ENCODE measurements around the gene SFXN5. TPM values are rescaled to one million over a fixed set of nuclear protein-coding genes. Genes with fewer than 3 reads are reported as not detected.

The SFXN5 gene
- total and polyA plus RNA-seq, 2 of the 4 experiments (the other 2 are of a cell fraction): 8.6 to 17.0 TPM

GRCh38 chr2:73023497-73023896 lies 48.0 kb downstream of the SFXN5 start:
- no CpG with 5 or more reads among the region's 1 CpG for WGBS, 2 experiments (ENCODE audit: extremely low coverage in 2 of 2, insufficient read length in 1 of 2)
- BruUV-seq (replicated peaks): no TSS peak
- Histone ChIP-seq H2BK120ac (ENCODE audit: low read depth, low read length) (no peak overlapping the region), H2BK5ac (ENCODE audit: low read depth, low read length, poor library complexity, severe bottlenecking) (no peak overlapping the region), H3K4me3 (ENCODE audit: insufficient read depth, low read depth, low read length) (no peak overlapping the region), H3K18ac (ENCODE audit: low read depth, low read length) (no peak overlapping the region), H3K9me3 (ENCODE audit: control insufficient read depth, insufficient read depth, low read length) (no peaks in the 10 kb centered on the region), H4K91ac (ENCODE audit: insufficient read depth, low read depth, low read length) (no peak overlapping the region), H2BK15ac (ENCODE audit: low read depth, low read length) (no peak overlapping the region), H3K4me1 (ENCODE audit: control insufficient read depth, insufficient read depth, low read length) (peaks cover 13% of the 10 kb centered on the region), H4K5ac (ENCODE audit: low read depth, low read length) (no peak overlapping the region), H3K56ac (ENCODE audit: extremely low read depth, insufficient read depth, low read length) (no peak overlapping the region), H2BK20ac (ENCODE audit: low read depth, low read length) (no peak overlapping the region), H3K36me3 (ENCODE audit: control insufficient read depth, insufficient read depth, low read length) (peaks cover 2% of the 10 kb centered on the region; the same call in 1 of the 2 replicates), H3K27me3 (ENCODE audit: control insufficient read depth, insufficient read depth, low read length) (no peaks in the 10 kb centered on the region), H2AK5ac (ENCODE audit: low read depth, low read length) (no peak overlapping the region), H4K20me1 (ENCODE audit: insufficient read depth, low read length) (no peaks in the 10 kb centered on the region; the same call in 1 of the 2 replicates), H3K9me1 (ENCODE audit: insufficient read depth, low read length) (peaks cover 10% of the 10 kb centered on the region), H3K14ac (replicated peaks; ENCODE audit: low read depth, low read length) (no peak overlapping the region), H3K23ac (ENCODE audit: low read depth, low read length) (no peak overlapping the region), H2AK9ac (replicated peaks; ENCODE audit: low read depth, low read length, poor library complexity) (no peak overlapping the region), H3K4me2 (ENCODE audit: low read depth, low read length) (no peak overlapping the region), H3K79me1 (ENCODE audit: low read depth in 1 of 2, low read length in 2 of 2) (peaks cover 0 to 8% of the 10 kb centered on the region in 2 experiments; a peak in 2 of 4 replicates), H4K8ac (ENCODE audit: low read depth in 2 of 2, low read length in 2 of 2) (no peak overlapping the region), H3K9ac (ENCODE audit: low read depth, low read length) (no peak overlapping the region), H3K4ac (ENCODE audit: low read depth, low read length) (no peak overlapping the region), H2AFZ (replicated peaks; ENCODE audit: low read length, poor library complexity) (no peak overlapping the region), H3K27ac (ENCODE audit: insufficient read depth, low read length) (no peak overlapping the region)
- no peak for ATAC-seq (ENCODE audit: low read depth)
- in situ Hi-C loops (cut with MboI; ENCODE audit: low sequenced_read_pairs) (no loop called here), intact Hi-C loops (cut with micrococcal nuclease) (loop anchor here (5.0 kb wide), 1 partner anchor 39 kb away; no protein-coding TSS in a partner anchor), dilution Hi-C loops (cut with HindIII; ENCODE audit: low sequenced_read_pairs, unreplicated experiment) (no loop called here)
- DNase-seq: no peak
- TF ChIP-seq SMC3 (IDR thresholded peaks at IDR 0.05; ENCODE audit: low read depth, low read length): no peak
- no peak for TF ChIP-seq RFX5 (IDR thresholded peaks at IDR 0.05; ENCODE audit: low read depth, low read length)
- TF ChIP-seq MXI1 (IDR thresholded peaks at IDR 0.05; ENCODE audit: borderline replicate concordance, low read depth, low read length): no peak
- TF ChIP-seq FOS (IDR thresholded peaks at IDR 0.05; ENCODE audit: low read depth, low read length): no peak
- TF ChIP-seq RAD21 (IDR thresholded peaks at IDR 0.05; ENCODE audit: low read length): no peak
- no peak for TF ChIP-seq NFE2L2 (IDR thresholded peaks at IDR 0.05; ENCODE audit: low read depth, low read length)
- no peak for TF ChIP-seq CEBPB (IDR thresholded peaks at IDR 0.05; ENCODE audit: low read depth, low read length)
- TF ChIP-seq POLR2A (IDR thresholded peaks at IDR 0.05; ENCODE audit: low read depth, low read length): no peak
- no peak for TF ChIP-seq MAFK (IDR thresholded peaks at IDR 0.05; ENCODE audit: low read depth, low read length)
- no peak for TF ChIP-seq MAZ (IDR thresholded peaks at IDR 0.05; ENCODE audit: borderline replicate concordance, low read depth, low read length)
- no peak for TF ChIP-seq ELK1 (IDR thresholded peaks at IDR 0.05; ENCODE audit: borderline replicate concordance, low read depth, low read length)
- TF ChIP-seq, protein P1, sequence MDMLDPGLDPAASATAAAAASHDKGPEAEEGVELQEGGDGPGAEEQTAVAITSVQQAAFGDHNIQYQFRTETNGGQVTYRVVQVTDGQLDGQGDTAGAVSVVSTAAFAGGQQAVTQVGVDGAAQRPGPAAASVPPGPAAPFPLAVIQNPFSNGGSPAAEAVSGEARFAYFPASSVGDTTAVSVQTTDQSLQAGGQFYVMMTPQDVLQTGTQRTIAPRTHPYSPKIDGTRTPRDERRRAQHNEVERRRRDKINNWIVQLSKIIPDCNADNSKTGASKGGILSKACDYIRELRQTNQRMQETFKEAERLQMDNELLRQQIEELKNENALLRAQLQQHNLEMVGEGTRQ (IDR thresholded peaks at IDR 0.05; ENCODE audit: low read depth, low read length): no peak
- no peak for TF ChIP-seq BHLHE40 (IDR thresholded peaks at IDR 0.05; ENCODE audit: low read depth, low read length)
- no peak for TF ChIP-seq RCOR1 (IDR thresholded peaks at IDR 0.05; ENCODE audit: insufficient replicate concordance, low read length)
- TF ChIP-seq CTCF (conservative IDR thresholded peaks at IDR 0.05; ENCODE audit: low read depth, low read length): no peak
- no peak for TF ChIP-seq CHD1 (IDR thresholded peaks at IDR 0.05; ENCODE audit: low read depth, low read length)
- POLR2A ChIA-PET (ENCODE audit: unreplicated experiment): no interaction called here
- CTCF ChIA-PET: no interaction called here

All from IMR-90 (cell line).